GM12878 (cell line): ENCODE data around the gene SRBD1. TPM values are rescaled to one million over a fixed set of nuclear protein-coding genes. Genes with fewer than 3 reads are reported as not detected.

Source experiments
- ATAC-seq: fragments of 200-7000 bp; cut with Tn5 transposase; 3 replicates; pipeline ENCODE4 v1.9.1; 2020; ENCODE audit warnings: mild to moderate bottlenecking, moderate library complexity
- BruUV-seq: library from RNA; stranded (reverse); fragments of 400-500 nt; replicated peaks from 2 replicates; lab custom pipeline; 2021; lab: Mats Ljungman, UMichigan
- CTCF ChIA-PET: fragments of 300-600 bp; sonication (Branson Sonifier 250); formaldehyde crosslinking; extraction: SDS; loops from one replicate; lab custom pipeline; 2021; ENCODE audit warnings: inconsistent platforms; lab: Yijun Ruan, JAX
- POLR2A ChIA-PET: fragments of 350-600 bp; formaldehyde crosslinking; extraction: SDS; loops from one replicate; lab custom pipeline; 2021; ENCODE audit warnings: inconsistent platforms; lab: Charles Lee
- RAD21 ChIA-PET: fragments of 300-600 bp; sonication (Branson Sonifier 250); formaldehyde crosslinking; loops from one replicate; lab custom pipeline; 2023; ENCODE audit warnings: antibody characterized with exemption; ENCODE audit not compliant: unreplicated experiment; lab: Charles Lee
- SMC1A ChIA-PET: fragments of 300-600 bp; sonication (Branson Sonifier 250); formaldehyde crosslinking; loops from one replicate; lab custom pipeline; 2023; ENCODE audit not compliant: unreplicated experiment, uncharacterized antibody; lab: Charles Lee
- DNase-seq: peaks from one replicate; pipeline ENCODE4 v3.0.0-alpha.2; 2011; ENCODE audit warnings: low read depth, low spot score
- FAIRE-seq: peaks from 3 replicates; lab custom pipeline; 2011; peaks lifted over from hg19 to GRCh38; lab: Jason Lieb, UNC
- H2AFZ ChIP-seq: 2 replicates; pipeline ENCODE4 v1.6.0; 2011; ENCODE audit warnings: low read depth, low read length, control low read depth; ENCODE audit not compliant: control insufficient read depth
- H3K27ac ChIP-seq: 2 replicates; pipeline ENCODE4 v1.5.1; 2011; ENCODE audit warnings: control low read depth; ENCODE audit not compliant: control insufficient read depth, insufficient read depth
- H3K27me3 ChIP-seq, 2 experiments: replicated peaks in 1 of 2; 2 replicates each; pipeline versions ENCODE4 v1.6.0 to v1.6.1; 2011; ENCODE audit warnings: low read length in 1 of 2; ENCODE audit not compliant: control insufficient read depth in 2 of 2, insufficient read depth in 2 of 2
- H3K36me3 ChIP-seq, 2 experiments: 2 replicates each; pipeline ENCODE4 v1.5.1; 2011; ENCODE audit warnings: low read length in 1 of 2; ENCODE audit not compliant: control insufficient read depth in 2 of 2, insufficient read depth in 2 of 2
- H3K4me1 ChIP-seq: 2 replicates; pipeline ENCODE4 v1.6.1; 2011; ENCODE audit warnings: mild to moderate bottlenecking, low read length, moderate library complexity, mixed read lengths; ENCODE audit not compliant: control insufficient read depth, insufficient read depth
- H3K4me2 ChIP-seq: 2 replicates; pipeline ENCODE4 v1.6.0; 2011; ENCODE audit warnings: control low read depth; ENCODE audit not compliant: control insufficient read depth, insufficient read depth
- H3K4me3 ChIP-seq: fragments of 200-600 bp; sonication (generic); 2 replicates; pipeline ENCODE4 v1.5.1; 2016
- H3K79me2 ChIP-seq: 2 replicates; pipeline ENCODE4 v1.6.0; 2011; ENCODE audit warnings: low read length; ENCODE audit not compliant: control insufficient read depth, insufficient read depth
- H3K9ac ChIP-seq: 2 replicates; pipeline ENCODE4 v1.8.0; 2011; ENCODE audit warnings: low read length, control low read depth, mixed read lengths; ENCODE audit not compliant: control insufficient read depth, insufficient read depth
- H3K9me3 ChIP-seq: replicated peaks from 3 replicates; pipeline ENCODE4 v1.5.1; 2011; ENCODE audit warnings: mild to moderate bottlenecking, low read length; ENCODE audit not compliant: control insufficient read depth, insufficient read depth
- H4K20me1 ChIP-seq: 2 replicates; pipeline ENCODE4 v1.6.0; 2011; ENCODE audit not compliant: control insufficient read depth, insufficient read depth
- ATF2 ChIP-seq: IDR thresholded peaks from 2 replicates; pipeline ENCODE4 v1.6.1; 2012; ENCODE audit warnings: low read length, inconsistent platforms
- ATF7 ChIP-seq: fragments of 450-650 bp; IDR thresholded peaks from 2 replicates; pipeline ENCODE4 v1.6.1; 2016; ENCODE audit warnings: low read depth, mild to moderate bottlenecking
- BRCA1 ChIP-seq: IDR thresholded peaks from 2 replicates; pipeline ENCODE4 v1.6.1; 2011; ENCODE audit warnings: low read depth, low read length, improper control_type of control experiment
- EP300 ChIP-seq, 2 experiments: fragments of 150-350 bp in 1 of 2; IDR thresholded peaks; 2 replicates each; pipeline ENCODE4 v1.6.1; 2011 to 2012; ENCODE audit warnings: low read depth in 2 of 2, low read length in 2 of 2, borderline replicate concordance in 1 of 2, improper control_type of control experiment in 1 of 2, inconsistent platforms in 1 of 2; ENCODE audit not compliant: control insufficient read depth in 1 of 2
- HDAC2 ChIP-seq: fragments of 200-600 bp; sonication (generic); IDR thresholded peaks from 2 replicates; pipeline ENCODE4 v1.6.1; 2017
- KAT2A ChIP-seq: conservative IDR thresholded peaks from 2 replicates; pipeline ENCODE4 v1.6.1; 2011; ENCODE audit warnings: low read depth, low read length; ENCODE audit not compliant: control insufficient read depth
- NBN ChIP-seq: fragments of 450-650 bp; IDR thresholded peaks from 2 replicates; pipeline ENCODE4 v1.6.1; 2016
- NFYB ChIP-seq: IDR thresholded peaks from 2 replicates; pipeline ENCODE4 v1.6.1; 2011; ENCODE audit warnings: low read depth, mild to moderate bottlenecking, low read length, improper control_type of control experiment, moderate library complexity; ENCODE audit not compliant: insufficient read depth
- PRDM15 ChIP-seq: fragments of 450-650 bp; formaldehyde crosslinking; IDR thresholded peaks from 2 replicates; pipeline ENCODE4 v1.4.0; 2020; ENCODE audit warnings: mild to moderate bottlenecking, moderate library complexity
- SIN3A ChIP-seq: IDR thresholded peaks from 2 replicates; pipeline ENCODE4 v1.6.1; 2012; ENCODE audit warnings: low read depth, low read length, improper control_type of control experiment
- SREBF1 ChIP-seq: IDR thresholded peaks from 2 replicates; pipeline ENCODE4 v1.6.1; 2012; ENCODE audit warnings: mild to moderate bottlenecking, low read length
- STAT3 ChIP-seq: IDR thresholded peaks from 2 replicates; pipeline ENCODE4 v1.6.1; 2011; ENCODE audit warnings: low read depth, low read length, improper control_type of control experiment
- WGBS: methylation state at CpG from one replicate; pipeline ENCODE4 v1.1.6; 2016; ENCODE audit warnings: low lambda C conversion rate; ENCODE audit not compliant: insufficient replicate concordance, insufficient coverage; ENCODE audit errors: missing lambda C conversion rate; 5-methylcytosine and 5-hydroxymethylcytosine counted together
- in situ Hi-C: fragments of 300-500 bp; cut with MboI; formaldehyde crosslinking; loops from 9 replicates; pipeline ENCODE4 v1.14.3; 2018; ENCODE audit warnings: mixed read lengths
- intact Hi-C: fragments of 100-400 bp; cut with micrococcal nuclease; formaldehyde crosslinking; loops from one replicate; pipeline ENCODE4 v1.14.2; 2022; ENCODE audit not compliant: unreplicated experiment
- polyA plus RNA-seq, 11 experiments: library from polyadenylated mRNA; depleted of rRNA in 4 of 11; unstranded in 6 of 11; stranded (reverse) in 5 of 11; fragments of >200 nt; fragmentation: Nextera tagmentation in 4 of 11; fragmentation: Illumina TruSeq in 1 of 11; extraction: Ambion mirVana in 4 of 11; extraction: Trizol in 1 of 11; gene quantifications; 1 replicate in 1 of 11; 2 replicates in 10 of 11; pipeline versions ENCODE4 v1.2.1 to v1.2.3, GENCODE V29; 2011 to 2016; ENCODE audit warnings: inconsistent platforms in 2 of 11, missing spikeins in 2 of 11, low read depth in 1 of 11
- total RNA-seq, 4 experiments: library from RNA; depleted of rRNA in 3 of 4; stranded (reverse); fragments of >200 nt in 3 of 4; fragmentation: Illumina TruSeq in 1 of 4; extraction: Trizol in 1 of 4; gene quantifications; 2 replicates each; pipeline versions ENCODE4 v1.2.1 to v1.2.3, GENCODE V29; 2013 to 2021

The SRBD1 gene
- total and polyA plus RNA-seq, 10 of the 15 experiments (the other 5 are each of a cell fraction or from before 2014, with no cell fraction given) = 9.7 to 33.1 (median 20.1) TPM

- no peak overlapping the region for H3K4me3 ChIP-seq
- in situ Hi-C loops = no loop called here
- H3K9ac ChIP-seq = no peak overlapping the region
- no peak overlapping the region for H2AFZ ChIP-seq
- H3K36me3 ChIP-seq = no peaks in the 10 kb centered on the region; a peak in 1 of 4 replicates
- CTCF ChIA-PET = interaction anchor here (1.6 kb wide), 1 partner anchor 18 kb away, joined by 3 read pairs; no protein-coding TSS in a partner anchor
- no peaks in the 10 kb centered on the region for H3K9me3 ChIP-seq
- no peak for DNase-seq
- H4K20me1 ChIP-seq = no peaks in the 10 kb centered on the region
- H3K4me1 ChIP-seq = no peaks in the 10 kb centered on the region
- BruUV-seq = no TSS peak
- TF ChIP-seq STAT3 = no peak
- no peak for TF ChIP-seq NBN
- TF ChIP-seq, all 136 proteins: peak for 0
- ChIA-PET POLR2A (no interaction called here), SMC1A (interaction anchor here (0.7 to 1.4 kb wide), 2 partner anchors 11 to 35 kb away, joined by 3 to 4 read pairs; no protein-coding TSS in a partner anchor), RAD21 (no interaction called here)
- FAIRE-seq = no peak
- Histone ChIP-seq H3K79me2 (no peaks in the 10 kb centered on the region), H3K4me2 (no peak overlapping the region), H3K27ac (no peak overlapping the region), H3K27me3 (no peaks in the 10 kb centered on the region)
- WGBS = 94% methylated on average over 2 of the region's 2 CpGs
- intact Hi-C loops = no loop called here
- ATAC-seq = no peak
These were observed 160.4 kb downstream of the SRBD1 start for GRCh38 chr2:45450634-45451033.

GRCh38 chr2:45448217-45448616, 162.8 kb downstream of the SRBD1 start:
- TF ChIP-seq ATF7 (no peak), KAT2A (no peak), HDAC2 (no peak), PRDM15 (CRISPR knock-in tag) (no peak), EP300 (IDR thresholded peaks at IDR 0.05; ENCODE audit: borderline replicate concordance in 1 of 2, control insufficient read depth in 1 of 2, low read depth in 2 of 2, low read length in 2 of 2) (no peak), SIN3A (no peak), BRCA1 (no peak), NFYB (no peak), ATF2 (no peak), SREBF1 (no peak)
- Histone ChIP-seq H3K79me2 (no peaks in the 10 kb centered on the region), H2AFZ (no peak overlapping the region), H3K4me2 (no peak overlapping the region), H3K9me3 (no peaks in the 10 kb centered on the region), H3K36me3 (no peaks in the 10 kb centered on the region; a peak in 1 of 4 replicates), H3K27me3 (no peaks in the 10 kb centered on the region), H3K27ac (no peak overlapping the region), H3K4me3 (no peak overlapping the region), H3K4me1 (peaks cover 2% of the 10 kb centered on the region), H4K20me1 (no peaks in the 10 kb centered on the region), H3K9ac (no peak overlapping the region)
- no peak for FAIRE-seq
- RAD21 ChIA-PET = no interaction called here
- BruUV-seq = no TSS peak
- no peak for DNase-seq
- in situ Hi-C loops = no loop called here
- intact Hi-C loops = no loop called here
- POLR2A ChIA-PET = no interaction called here
- ATAC-seq = no peak
- WGBS = 95% methylated on average over 3 of the region's 3 CpGs
- CTCF ChIA-PET = interaction anchor here (1.7 kb wide), 1 partner anchor 8 kb away, joined by 5 read pairs; no protein-coding TSS in a partner anchor
- SMC1A ChIA-PET = no interaction called here
